Stimulated activated CD4-positive, alpha-beta T cell treated with anti-CD3 and anti-CD28 coated beads, Interleukin-4, amount 100 ng/mL, for 4 hours (primary cell): ENCODE data around the gene LAMC3.

ENCODE experiments used
- DNase-seq, 2 experiments: peaks; one replicate each; pipeline ENCODE4 v3.0.0-alpha.2; 2020

The LAMC3 gene

GRCh38 chr9:131048820-131049219, 39.8 kb downstream of the LAMC3 start:
- no peak for DNase-seq

GRCh38 chr9:131049829-131050715, 41.1 kb downstream of the LAMC3 start:
- no peak for DNase-seq

GRCh38 chr9:131050831-131051230, 41.9 kb downstream of the LAMC3 start:
- DNase-seq, result no peak

- DNase-seq, result no peak
Observed at GRCh38 chr9:131051592-131052517, 42.9 kb downstream of the LAMC3 start.

GRCh38 chr9:131053896-131054295, 44.9 kb downstream of the LAMC3 start:
- DNase-seq, result no peak

- no peak for DNase-seq
Observed at GRCh38 chr9:131056781-131057506, 48.0 kb downstream of the LAMC3 start.

GRCh38 chr9:131060900-131061630, 52.1 kb downstream of the LAMC3 start:
- DNase-seq, result no peak

GRCh38 chr9:131062969-131063368, 54.0 kb downstream of the LAMC3 start:
- DNase-seq, result no peak

GRCh38 chr9:131065599-131065998, 56.6 kb downstream of the LAMC3 start:
- no peak for DNase-seq

- DNase-seq, result no peak
Observed at GRCh38 chr9:131067625-131068024, 58.7 kb downstream of the LAMC3 start.

GRCh38 chr9:131068076-131068816, 59.3 kb downstream of the LAMC3 start:
- no peak for DNase-seq

- DNase-seq, result no peak
Observed at GRCh38 chr9:131069699-131070098, 60.7 kb downstream of the LAMC3 start.

- no peak for DNase-seq
Observed at GRCh38 chr9:131072107-131072870, 63.3 kb downstream of the LAMC3 start.

GRCh38 chr9:131072871-131073237, 63.9 kb downstream of the LAMC3 start:
- no peak for DNase-seq

GRCh38 chr9:131076347-131077195, 67.6 kb downstream of the LAMC3 start:
- DNase-seq, result no peak

- DNase-seq, result no peak
Observed at GRCh38 chr9:131078427-131079366, 69.7 kb downstream of the LAMC3 start.

GRCh38 chr9:131080589-131080988, 71.6 kb downstream of the LAMC3 start:
- DNase-seq, result no peak

- DNase-seq, result no peak
Observed at GRCh38 chr9:131081868-131082267, 72.9 kb downstream of the LAMC3 start.
